Mammary epithelial cell (primary cell): Measurements from ENCODE around the gene ETV7.

Experiments
- EZH2 ChIP-seq: IDR thresholded peaks from 2 replicates; pipeline ENCODE4 v1.6.1; 2012; ENCODE audit warnings: low read length, inconsistent platforms, borderline replicate concordance
- TF ChIP-seq, protein P1 (sequence below), 2 donors: IDR thresholded peaks in 1 of 2; conservative IDR thresholded peaks in 1 of 2; 2 replicates each; pipeline ENCODE4 v1.5.1; 2011 to 2012; ENCODE audit warnings: inconsistent platforms in 2 of 2, low read length in 2 of 2, mild to moderate bottlenecking in 2 of 2, control low read depth in 1 of 2, low read depth in 1 of 2; ENCODE audit not compliant: insufficient read depth in 1 of 2; ENCODE audit errors: extremely low read depth in 1 of 2

- TF ChIP-seq, protein P1, sequence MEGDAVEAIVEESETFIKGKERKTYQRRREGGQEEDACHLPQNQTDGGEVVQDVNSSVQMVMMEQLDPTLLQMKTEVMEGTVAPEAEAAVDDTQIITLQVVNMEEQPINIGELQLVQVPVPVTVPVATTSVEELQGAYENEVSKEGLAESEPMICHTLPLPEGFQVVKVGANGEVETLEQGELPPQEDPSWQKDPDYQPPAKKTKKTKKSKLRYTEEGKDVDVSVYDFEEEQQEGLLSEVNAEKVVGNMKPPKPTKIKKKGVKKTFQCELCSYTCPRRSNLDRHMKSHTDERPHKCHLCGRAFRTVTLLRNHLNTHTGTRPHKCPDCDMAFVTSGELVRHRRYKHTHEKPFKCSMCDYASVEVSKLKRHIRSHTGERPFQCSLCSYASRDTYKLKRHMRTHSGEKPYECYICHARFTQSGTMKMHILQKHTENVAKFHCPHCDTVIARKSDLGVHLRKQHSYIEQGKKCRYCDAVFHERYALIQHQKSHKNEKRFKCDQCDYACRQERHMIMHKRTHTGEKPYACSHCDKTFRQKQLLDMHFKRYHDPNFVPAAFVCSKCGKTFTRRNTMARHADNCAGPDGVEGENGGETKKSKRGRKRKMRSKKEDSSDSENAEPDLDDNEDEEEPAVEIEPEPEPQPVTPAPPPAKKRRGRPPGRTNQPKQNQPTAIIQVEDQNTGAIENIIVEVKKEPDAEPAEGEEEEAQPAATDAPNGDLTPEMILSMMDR (conservative IDR thresholded peaks at IDR 0.05 in 1 of 2, IDR thresholded peaks at IDR 0.05 in 1 of 2; ENCODE audit: extremely low read depth in 1 of 2, insufficient read depth in 1 of 2, low read depth in 1 of 2, low read length in 2 of 2): no peak
- TF ChIP-seq EZH2: no peak
Measured at GRCh38 chr6:36422714-36423100, 35.2 kb upstream of the ETV7 start.
